AG10803 (cell line): ENCODE data around the gene RHOT2.

Experiments used
- DNase-seq: peaks from one replicate; pipeline ENCODE4 v3.0.0; 2010; ENCODE audit warnings: low read depth
- H3K4me3 ChIP-seq: 2 replicates; pipeline ENCODE4 v1.5.1; 2011; ENCODE audit warnings: mild to moderate bottlenecking, low read length, control low read depth
- TF ChIP-seq, protein P1 (sequence below): conservative IDR thresholded peaks from 2 replicates; pipeline ENCODE4 v1.5.1; 2011; ENCODE audit warnings: mild to moderate bottlenecking, low read length, control low read depth, inconsistent platforms

The RHOT2 gene

DNA sequence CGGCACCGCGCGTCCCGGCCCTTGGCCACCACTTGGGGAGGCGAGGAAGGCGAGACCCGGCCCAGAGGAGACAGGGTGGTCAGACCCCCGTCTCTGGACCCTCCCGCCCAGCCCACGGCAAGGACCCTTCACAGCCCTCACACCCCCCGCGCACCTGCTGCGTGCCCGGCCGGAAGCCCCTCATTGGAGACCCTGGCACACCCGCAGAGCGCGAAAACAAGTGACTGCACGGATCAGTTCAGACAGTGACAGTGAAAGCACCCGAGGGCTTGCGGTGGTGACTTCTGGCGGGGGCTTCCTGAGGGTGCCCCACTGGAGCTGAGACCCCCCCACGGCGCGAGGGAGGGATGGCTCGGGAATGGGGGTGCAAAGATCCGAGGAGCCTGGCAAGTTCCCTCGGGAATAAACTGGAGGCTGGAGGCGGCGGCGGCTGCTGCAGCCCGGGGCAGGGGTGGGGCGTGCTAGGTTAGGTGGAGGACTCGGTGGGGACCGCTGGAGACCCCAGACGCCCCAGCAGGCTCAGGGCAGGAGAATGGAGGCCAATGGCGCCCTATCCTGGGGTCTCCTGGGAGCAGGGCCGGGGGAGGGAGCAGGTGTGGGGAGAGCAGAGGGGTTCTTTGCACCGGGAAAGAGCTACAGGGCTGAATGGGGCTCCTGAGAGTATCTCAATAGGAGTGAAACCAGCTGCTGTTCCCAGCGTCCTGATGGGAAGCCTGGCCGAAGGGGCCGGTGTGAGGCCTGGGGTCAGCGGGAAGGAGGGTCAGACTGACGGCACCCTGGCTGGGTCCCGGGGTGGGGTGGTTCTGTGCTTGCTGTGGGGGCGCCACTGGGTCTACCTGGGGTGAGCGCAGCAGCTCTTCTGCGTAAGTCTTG is 38.5 kb downstream of the RHOT2 start:
- no peak overlapping the region for H3K4me3 ChIP-seq
- TF ChIP-seq, protein P1, sequence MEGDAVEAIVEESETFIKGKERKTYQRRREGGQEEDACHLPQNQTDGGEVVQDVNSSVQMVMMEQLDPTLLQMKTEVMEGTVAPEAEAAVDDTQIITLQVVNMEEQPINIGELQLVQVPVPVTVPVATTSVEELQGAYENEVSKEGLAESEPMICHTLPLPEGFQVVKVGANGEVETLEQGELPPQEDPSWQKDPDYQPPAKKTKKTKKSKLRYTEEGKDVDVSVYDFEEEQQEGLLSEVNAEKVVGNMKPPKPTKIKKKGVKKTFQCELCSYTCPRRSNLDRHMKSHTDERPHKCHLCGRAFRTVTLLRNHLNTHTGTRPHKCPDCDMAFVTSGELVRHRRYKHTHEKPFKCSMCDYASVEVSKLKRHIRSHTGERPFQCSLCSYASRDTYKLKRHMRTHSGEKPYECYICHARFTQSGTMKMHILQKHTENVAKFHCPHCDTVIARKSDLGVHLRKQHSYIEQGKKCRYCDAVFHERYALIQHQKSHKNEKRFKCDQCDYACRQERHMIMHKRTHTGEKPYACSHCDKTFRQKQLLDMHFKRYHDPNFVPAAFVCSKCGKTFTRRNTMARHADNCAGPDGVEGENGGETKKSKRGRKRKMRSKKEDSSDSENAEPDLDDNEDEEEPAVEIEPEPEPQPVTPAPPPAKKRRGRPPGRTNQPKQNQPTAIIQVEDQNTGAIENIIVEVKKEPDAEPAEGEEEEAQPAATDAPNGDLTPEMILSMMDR, result no peak
- DNase-seq, result no peak

DNA sequence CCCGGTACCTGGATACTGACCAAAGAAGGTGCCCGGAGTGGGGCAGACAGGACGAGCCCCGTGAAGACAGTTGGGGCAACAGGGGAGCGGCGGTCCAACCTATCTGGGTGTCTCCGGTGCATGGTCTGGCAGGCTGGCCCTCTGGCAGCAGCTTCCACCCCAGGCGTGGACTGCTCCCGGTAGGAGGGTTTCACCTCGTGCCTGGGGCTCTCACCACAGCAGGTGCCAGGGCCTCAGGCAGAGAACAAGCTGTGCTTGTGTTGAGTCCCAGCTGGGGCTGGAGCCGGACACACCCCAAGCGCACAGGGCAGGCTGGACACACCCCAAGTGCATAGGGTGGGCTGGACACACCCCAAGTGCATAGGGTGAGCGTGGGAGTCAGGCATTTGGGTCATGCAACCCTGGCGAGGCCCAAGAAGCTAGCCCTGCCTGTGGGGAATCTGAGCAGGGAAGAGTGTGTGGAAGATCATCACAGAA is 39.2 kb downstream of the RHOT2 start:
- TF ChIP-seq, protein P1, result no peak
- DNase-seq, result no peak
- no peak overlapping the region for H3K4me3 ChIP-seq

- H3K4me3 ChIP-seq, result no peak overlapping the region
- TF ChIP-seq, protein P1, result no peak
- DNase-seq, result no peak
Observed at GRCh38 chr16:708019-708418, 40.1 kb downstream of the RHOT2 start.

- no peak for DNase-seq
- no peak overlapping the region for H3K4me3 ChIP-seq
- TF ChIP-seq, protein P1, result no peak
Observed at GRCh38 chr16:708959-709358, 41.0 kb downstream of the RHOT2 start.

GRCh38 chr16:709566-710499 is 41.9 kb downstream of the RHOT2 start:
- no peak overlapping the region for H3K4me3 ChIP-seq
- TF ChIP-seq, protein P1, result no peak
- peak; percentile 62 for DNase-seq

DNA sequence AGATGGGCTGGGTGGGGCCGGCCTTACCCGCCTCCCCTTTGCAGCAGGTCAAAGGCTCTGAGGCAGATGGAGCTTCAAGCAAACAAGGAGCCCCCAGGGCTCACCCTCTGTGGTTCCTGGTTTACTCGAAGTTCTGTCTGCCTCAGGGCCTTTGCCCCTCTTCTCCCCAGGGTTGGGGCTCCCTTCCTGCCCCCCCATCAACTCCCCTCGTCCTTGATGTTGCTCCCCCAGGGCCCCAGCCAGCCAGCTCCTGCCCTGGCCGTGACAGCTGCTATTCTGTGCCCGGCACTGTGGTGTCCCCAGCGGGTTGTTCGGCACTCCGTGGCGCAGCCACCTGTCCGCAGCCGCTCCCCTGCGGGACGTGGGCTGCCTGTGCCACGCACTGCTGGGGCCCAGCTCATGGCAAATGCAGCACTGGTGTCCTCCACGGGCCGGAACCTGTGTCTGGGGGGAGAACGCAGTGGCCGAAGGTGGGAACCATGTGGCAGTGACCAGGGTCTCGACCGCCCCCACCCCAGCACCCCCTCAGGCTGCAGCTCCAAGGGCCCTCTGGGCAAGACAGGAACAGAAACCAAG is 42.7 kb downstream of the RHOT2 start:
- no peak for DNase-seq
- TF ChIP-seq, protein P1, result no peak
- H3K4me3 ChIP-seq, result no peak overlapping the region
